ENCODE data around the gene KCNJ14.

KCNJ14 gene

DNA sequence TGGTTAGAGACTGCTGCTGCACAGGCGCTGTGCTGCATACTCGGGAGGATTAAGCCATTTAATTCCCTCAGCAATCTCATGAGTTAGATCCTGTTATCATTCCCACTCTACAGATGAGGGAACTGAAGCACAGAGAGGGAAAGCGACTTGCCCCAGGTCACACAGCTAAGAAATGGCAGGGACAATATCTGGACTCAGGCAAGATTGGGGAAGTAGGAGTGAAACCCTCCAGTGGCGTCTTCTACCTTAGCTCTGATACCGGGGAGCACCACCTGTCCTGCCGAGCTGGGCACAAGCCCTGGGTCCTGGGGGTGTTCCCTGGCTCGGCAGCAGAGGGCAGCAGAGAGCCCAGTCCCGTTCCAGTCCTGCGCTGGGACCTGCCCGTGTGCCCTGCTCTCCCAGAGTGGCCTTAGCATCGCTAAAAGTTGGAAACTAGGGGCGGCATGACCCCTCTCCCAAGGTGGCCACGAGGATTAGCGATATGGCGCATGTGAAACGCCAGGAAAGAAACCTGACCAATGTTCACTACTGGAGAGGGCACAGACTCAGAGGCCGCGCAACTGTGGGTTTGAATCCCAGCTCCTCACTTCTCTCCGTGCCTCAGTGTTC lies 34.3 kb downstream of the KCNJ14 start:
- peak; percentile 63 to 74 (median 68) for DNase-seq

GRCh38 chr19:48490981-48491792 lies 35.8 kb downstream of the KCNJ14 start:
- peak in 3 of 4 experiments; percentile 19 to 67 (median 54) for DNase-seq

DNA sequence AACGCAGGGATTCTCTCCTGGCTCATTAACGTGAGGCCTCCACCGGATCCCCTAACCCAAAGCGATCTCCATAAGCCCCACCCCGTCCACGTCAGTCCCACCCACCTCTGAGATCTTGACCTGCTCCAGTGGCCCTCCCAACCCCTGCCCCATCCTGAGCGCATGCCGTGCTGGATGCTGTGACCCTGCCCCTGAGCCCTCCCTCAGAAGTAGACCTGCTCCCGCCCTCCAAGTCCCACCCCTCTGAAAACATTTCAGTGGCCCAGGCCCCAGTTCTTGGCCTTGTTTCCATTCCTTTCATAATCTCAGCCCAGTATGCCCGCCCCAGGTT lies 36.4 kb downstream of the KCNJ14 start:
- no peak for DNase-seq

DNA sequence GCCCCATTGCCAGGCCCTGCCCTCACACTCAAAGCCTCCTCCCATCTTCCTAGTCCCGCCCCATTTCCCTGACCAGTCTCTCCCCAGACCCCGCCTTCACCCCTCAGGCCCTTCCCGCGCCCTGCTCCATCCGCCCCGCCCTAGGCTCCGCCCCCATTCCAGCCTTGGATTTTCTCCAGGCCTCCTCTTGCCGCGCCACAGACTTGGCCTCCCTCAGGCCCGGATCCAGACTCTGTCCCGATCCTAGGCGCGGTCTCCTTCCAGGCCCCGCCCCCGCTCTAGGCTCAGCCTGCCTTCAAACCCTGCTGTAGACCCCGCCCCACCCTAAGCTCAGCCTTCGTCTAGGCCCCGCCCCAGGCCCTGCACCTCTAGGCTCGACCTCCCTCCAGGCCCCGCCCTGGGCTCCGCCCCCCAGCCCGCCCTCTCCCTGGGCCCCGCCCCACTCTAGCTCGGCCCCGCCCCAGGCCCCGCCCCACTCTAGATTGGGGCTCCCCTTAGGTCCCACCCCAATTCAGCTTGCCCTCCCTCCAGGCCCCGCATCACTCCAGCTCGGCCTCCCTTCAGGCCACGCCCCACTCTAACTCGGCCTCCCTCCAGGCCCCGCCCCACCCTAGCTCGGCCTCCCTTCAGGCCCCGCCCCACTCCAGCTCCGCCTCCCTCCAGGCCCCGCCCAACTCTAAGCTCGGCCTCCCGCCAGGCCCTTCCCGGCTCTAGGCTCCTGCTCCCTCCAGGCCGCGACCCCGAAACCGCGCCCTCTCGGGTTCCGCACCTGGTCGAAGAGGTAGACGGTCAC lies 37.7 kb downstream of the KCNJ14 start:
- DNase-seq = peak; percentile 62 to 86 (median 84)

- DNase-seq = no peak
Observed at GRCh38 chr19:48493718-48494401, 38.5 kb downstream of the KCNJ14 start.

- no peak for DNase-seq
Observed at GRCh38 chr19:48495396-48495795, 40.0 kb downstream of the KCNJ14 start.

DNA sequence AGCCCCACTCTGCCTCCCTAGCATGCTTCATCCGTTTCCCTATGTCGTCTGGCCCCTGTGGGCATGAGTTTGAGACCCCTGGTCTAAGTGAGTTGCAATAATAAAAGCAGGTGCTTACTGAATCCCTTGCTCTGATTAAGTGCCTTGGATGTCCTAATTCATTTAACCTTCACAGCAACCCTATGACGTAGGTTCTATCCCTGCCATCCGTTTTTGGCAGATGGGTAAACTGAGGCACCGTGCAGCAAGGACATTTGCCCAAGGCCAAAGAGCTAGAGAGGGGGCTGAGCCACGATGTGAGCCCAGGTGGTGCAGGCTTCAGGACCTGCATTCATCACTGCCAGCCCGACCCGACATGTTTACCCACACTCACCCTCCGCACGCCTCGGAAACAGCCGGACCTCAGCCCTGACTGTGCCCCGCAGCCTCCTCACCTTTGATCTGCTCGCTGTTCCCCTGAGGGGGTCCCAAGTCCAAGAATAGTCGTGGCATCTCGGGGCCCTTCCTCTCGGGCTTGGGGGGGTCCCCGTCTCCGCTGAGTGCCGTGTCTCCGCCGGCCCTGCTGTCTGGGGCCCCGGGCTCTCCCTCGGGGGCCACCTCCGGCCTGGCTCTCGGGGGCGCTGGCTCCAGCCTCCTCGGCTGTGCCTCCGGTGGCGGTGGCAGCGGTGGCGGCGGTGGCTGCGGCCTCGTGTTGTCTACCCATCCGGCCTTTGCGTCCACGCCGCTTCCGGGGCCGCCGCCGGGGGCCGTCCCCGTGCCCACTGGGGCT lies 41.8 kb downstream of the KCNJ14 start:
- DNase-seq = no peak

GRCh38 chr19:48497728-48498594 lies 42.6 kb downstream of the KCNJ14 start:
- no peak for DNase-seq

- DNase-seq = no peak
Observed at GRCh38 chr19:48498595-48499311, 43.4 kb downstream of the KCNJ14 start.

DNA sequence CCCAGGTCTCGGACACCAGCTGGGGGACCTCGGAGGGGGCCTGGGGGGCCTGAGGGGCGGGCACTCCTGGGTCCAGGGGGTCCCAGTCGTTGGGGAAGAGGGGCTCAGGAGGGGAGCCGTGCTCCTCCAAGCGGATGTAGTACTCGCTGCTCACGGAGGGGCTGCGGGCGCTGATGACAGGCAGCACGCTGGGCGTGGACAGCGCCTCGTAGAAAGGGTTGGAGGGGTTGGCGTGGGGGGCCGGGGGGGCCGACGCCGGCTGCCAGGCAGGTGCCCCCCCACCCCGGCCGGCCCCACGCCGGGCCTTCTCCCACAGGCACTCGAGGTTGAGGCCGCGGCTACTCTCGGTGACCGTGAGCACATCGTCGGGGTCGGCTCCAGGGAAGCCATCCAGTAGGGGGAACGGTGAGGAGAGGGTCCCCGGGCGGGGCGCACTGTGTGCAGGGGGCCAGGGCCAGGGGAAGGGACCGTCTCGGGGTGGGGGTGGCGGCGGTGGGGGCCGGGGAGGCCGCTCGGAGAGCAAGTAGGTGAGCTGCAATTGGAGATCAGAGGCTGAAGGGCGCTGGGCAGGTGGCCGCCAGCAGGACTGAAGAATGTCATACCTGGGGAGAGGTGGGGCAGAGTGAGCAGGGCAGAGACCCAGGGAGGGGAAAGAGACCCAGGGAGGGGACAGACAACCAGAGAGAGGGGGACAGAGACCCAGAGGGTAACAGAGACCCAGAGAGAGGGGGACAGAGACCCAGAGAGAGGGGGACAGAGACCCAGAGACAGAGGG lies 44.1 kb downstream of the KCNJ14 start:
- DNase-seq = no peak

DNA sequence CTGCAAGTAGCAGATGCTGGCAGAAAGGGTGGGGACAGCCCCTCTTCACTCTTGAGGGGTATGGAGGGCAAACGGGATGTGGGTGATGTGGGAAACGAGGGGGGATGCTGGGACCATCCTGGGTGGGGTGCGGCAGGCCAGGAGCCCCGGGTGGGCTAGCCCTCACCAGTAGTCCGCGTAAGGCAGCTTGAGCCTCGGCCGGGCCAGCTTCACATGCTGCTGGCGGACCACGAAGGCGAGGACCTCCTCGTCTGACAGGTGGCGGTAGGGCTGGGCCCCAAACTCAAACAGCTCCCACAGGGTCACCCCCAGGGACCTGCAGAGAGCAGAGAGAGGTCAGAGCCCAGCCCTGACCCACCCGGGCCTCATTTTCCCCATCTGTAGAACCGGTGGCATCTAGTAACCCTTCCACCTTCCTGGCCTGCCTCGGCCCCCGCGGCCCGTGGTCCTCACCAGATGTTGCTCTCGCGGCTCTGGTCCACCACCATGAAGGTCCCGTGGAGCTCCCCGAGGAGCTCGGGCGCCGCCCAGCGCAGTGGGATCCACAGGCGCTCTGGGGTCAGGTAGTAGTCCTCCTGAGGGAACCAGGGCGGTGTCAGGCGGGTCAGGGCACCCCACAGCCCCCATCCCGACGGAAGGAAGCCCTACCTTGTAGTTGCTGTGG lies 45.6 kb downstream of the KCNJ14 start:
- DNase-seq = no peak

GRCh38 chr19:48501494-48502349 lies 46.3 kb downstream of the KCNJ14 start:
- peak in 2 of 4 experiments; percentile 45 to 61 for DNase-seq

GRCh38 chr19:48502350-48503018 lies 47.1 kb downstream of the KCNJ14 start:
- peak in 2 of 4 experiments; percentile 49 to 70 for DNase-seq

GRCh38 chr19:48506138-48506733 lies 50.9 kb downstream of the KCNJ14 start:
- DNase-seq = no peak

DNA sequence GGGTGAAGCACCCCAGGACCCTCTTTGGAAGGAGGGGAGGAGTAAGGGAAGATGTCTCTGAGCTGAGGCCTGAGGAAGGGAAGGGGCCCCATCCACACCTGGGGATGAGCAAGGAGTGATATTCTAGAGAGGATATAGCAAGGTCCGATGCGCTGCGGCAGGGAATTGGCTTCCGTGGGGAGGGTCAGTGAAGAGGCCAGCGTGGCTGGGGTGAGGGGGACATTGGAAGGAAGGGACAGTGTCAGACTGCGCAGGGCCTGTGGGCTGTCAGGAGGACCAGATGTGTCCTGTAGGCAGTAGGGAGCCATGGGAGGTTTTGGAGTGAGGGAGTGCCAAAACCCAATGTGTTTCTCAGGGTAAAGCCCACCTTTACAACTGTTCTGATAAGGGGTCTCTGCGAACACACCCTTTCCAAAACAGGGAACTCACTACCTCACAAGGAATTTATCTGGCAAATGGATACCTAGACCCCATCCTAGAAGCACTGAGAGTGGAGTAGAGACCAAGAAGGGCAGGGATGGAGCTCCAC lies 52.6 kb downstream of the KCNJ14 start:
- DNase-seq = no peak

- DNase-seq = no peak
Observed at GRCh38 chr19:48508729-48509411, 53.5 kb downstream of the KCNJ14 start.

Measured in activated naive CD4-positive, alpha-beta T cell (primary cell).